KMS-11 (cell line): Measurements from ENCODE around the gene TMEM38B.
"Not testable (repeated sequence)": the region's sequence is repeated elsewhere in the genome, so short reads cannot be mapped to it uniquely, and the experiment has no call there.

Source experiments
- H2AFZ ChIP-seq: fragments of 200-600 bp; sonication (generic); 2 replicates; pipeline ENCODE4 v1.6.1; 2016; ENCODE audit warnings: antibody characterized with exemption, mixed run types, low read depth
- H3K27ac ChIP-seq: fragments of 200-600 bp; sonication (generic); 2 replicates; pipeline ENCODE4 v1.6.1; 2016; ENCODE audit warnings: mild to moderate bottlenecking, mixed run types
- H3K27me3 ChIP-seq: fragments of 200-600 bp; sonication (generic); 2 replicates; pipeline ENCODE4 v1.6.1; 2017; ENCODE audit warnings: mild to moderate bottlenecking, low read depth, mixed run types, moderate library complexity; ENCODE audit not compliant: insufficient read depth
- H3K36me3 ChIP-seq: fragments of 200-600 bp; sonication (generic); 2 replicates; pipeline ENCODE4 v1.6.1; 2017; ENCODE audit warnings: mild to moderate bottlenecking, mixed run types; ENCODE audit not compliant: insufficient read depth
- H3K4me1 ChIP-seq: fragments of 200-600 bp; sonication (generic); 2 replicates; pipeline ENCODE4 v1.6.1; 2016; ENCODE audit warnings: mild to moderate bottlenecking, low read depth, mixed run types; ENCODE audit not compliant: poor library complexity, severe bottlenecking
- H3K4me2 ChIP-seq: fragments of 200-600 bp; sonication (generic); 2 replicates; pipeline ENCODE4 v1.7.0; 2016; ENCODE audit warnings: mild to moderate bottlenecking, mixed run types
- H3K4me3 ChIP-seq: fragments of 200-600 bp; sonication (generic); IDR thresholded peaks from 2 replicates; pipeline ENCODE4 v1.6.1; 2017; ENCODE audit warnings: low read depth, low read length, mixed read lengths; ENCODE audit not compliant: insufficient read depth
- H3K79me2 ChIP-seq: fragments of 200-600 bp; sonication (generic); 2 replicates; pipeline ENCODE4 v1.6.1; 2016; ENCODE audit warnings: low read depth, mixed run types; ENCODE audit not compliant: insufficient read depth
- H3K9ac ChIP-seq: fragments of 200-600 bp; sonication (generic); 2 replicates; pipeline ENCODE4 v1.6.1; 2016; ENCODE audit warnings: mild to moderate bottlenecking, mixed run types
- H4K20me1 ChIP-seq: fragments of 200-600 bp; sonication (generic); 2 replicates; pipeline ENCODE4 v1.6.1; 2016; ENCODE audit warnings: mild to moderate bottlenecking, mixed run types; ENCODE audit not compliant: insufficient read depth
- CTCF ChIP-seq: fragments of 200-600 bp; sonication (generic); conservative IDR thresholded peaks from 2 replicates; pipeline ENCODE4 v1.6.1; 2017; ENCODE audit warnings: low read depth, mild to moderate bottlenecking, antibody characterized with exemption, low read length, moderate library complexity, mixed read lengths

Gene TMEM38B

GRCh38 chr9:105700668-105701067 lies 6.3 kb downstream of the TMEM38B start:
- Histone ChIP-seq H3K79me2 (peaks cover 21% of the 10 kb centered on the region; the same call in 1 of the 2 replicates), H3K4me2 (no peak overlapping the region), H2AFZ (no peak overlapping the region), H3K9ac (no peak overlapping the region), H3K4me1 (peaks cover 8% of the 10 kb centered on the region), H3K27me3 (no peaks in the 10 kb centered on the region), H4K20me1 (no peaks in the 10 kb centered on the region; the same call in 1 of the 2 replicates), H3K36me3 (no peaks in the 10 kb centered on the region), H3K4me3 (no peak overlapping the region), H3K27ac (no peak overlapping the region)
- TF ChIP-seq CTCF: no peak

- H3K27me3 ChIP-seq: no peaks in the 10 kb centered on the region
- H4K20me1 ChIP-seq: no peaks in the 10 kb centered on the region; the same call in 1 of the 2 replicates
- no peaks in the 10 kb centered on the region for H3K36me3 ChIP-seq
- peaks cover 21% of the 10 kb centered on the region; the same call in 1 of the 2 replicates for H3K79me2 ChIP-seq
- peaks cover 3% of the 10 kb centered on the region for H3K4me1 ChIP-seq
- H2AFZ ChIP-seq: no peak overlapping the region
- TF ChIP-seq CTCF: no peak
- no peak overlapping the region for H3K4me2 ChIP-seq
- no peak overlapping the region for H3K9ac ChIP-seq
- no peak overlapping the region for H3K27ac ChIP-seq
- no peak overlapping the region for H3K4me3 ChIP-seq
Measured at GRCh38 chr9:105701145-105701544, 6.8 kb downstream of the TMEM38B start.

- H3K4me1 ChIP-seq: no peaks in the 10 kb centered on the region
- no peak overlapping the region for H3K27ac ChIP-seq
- no peak overlapping the region for H3K9ac ChIP-seq
- no peaks in the 10 kb centered on the region; the same call in 1 of the 2 replicates for H4K20me1 ChIP-seq
- H3K36me3 ChIP-seq: no peaks in the 10 kb centered on the region
- no peak overlapping the region for H2AFZ ChIP-seq
- no peak overlapping the region for H3K4me2 ChIP-seq
- TF ChIP-seq CTCF: no peak
- H3K27me3 ChIP-seq: no peaks in the 10 kb centered on the region
- peaks cover 13% of the 10 kb centered on the region; the same call in 1 of the 2 replicates for H3K79me2 ChIP-seq
- H3K4me3 ChIP-seq: no peak overlapping the region
Measured at GRCh38 chr9:105702207-105702606, 7.9 kb downstream of the TMEM38B start.

GRCh38 chr9:105703638-105704037 lies 9.3 kb downstream of the TMEM38B start:
- not testable (repeated sequence) for H3K27me3 ChIP-seq, H3K4me3 ChIP-seq, H3K27ac ChIP-seq, H3K79me2 ChIP-seq, H4K20me1 ChIP-seq, H3K4me2 ChIP-seq, H2AFZ ChIP-seq, H3K4me1 ChIP-seq, H3K9ac ChIP-seq, H3K36me3 ChIP-seq

- Histone ChIP-seq H2AFZ (no peak overlapping the region), H3K27me3 (no peaks in the 10 kb centered on the region), H3K4me3 (no peak overlapping the region), H3K36me3 (no peaks in the 10 kb centered on the region), H3K4me1 (no peaks in the 10 kb centered on the region), H3K4me2 (no peak overlapping the region), H4K20me1 (no peaks in the 10 kb centered on the region), H3K79me2 (no peaks in the 10 kb centered on the region), H3K9ac (no peak overlapping the region), H3K27ac (no peak overlapping the region)
- TF ChIP-seq CTCF: no peak
Measured at GRCh38 chr9:105706156-105706555, 11.8 kb downstream of the TMEM38B start.
